NCI-H524 (cell line): ENCODE data around the gene LAMA3.
"Not testable (repeated sequence)": the region's sequence is repeated elsewhere in the genome, so short reads cannot be mapped to it uniquely, and the experiment has no call there.

Experiments
- DNase-seq, 2 experiments: peaks; one replicate each; lab custom pipeline; 2025; lab: John Stamatoyannopoulos, UW

Gene LAMA3

GRCh38 chr18:23706971-23707640, 17.9 kb downstream of the LAMA3 start:
- DNase-seq = no peak

GRCh38 chr18:23710068-23710527, 20.8 kb downstream of the LAMA3 start:
- no peak for DNase-seq

GRCh38 chr18:23710946-23711345, 21.7 kb downstream of the LAMA3 start:
- DNase-seq = no peak

GRCh38 chr18:23711426-23711825, 22.2 kb downstream of the LAMA3 start:
- no peak for DNase-seq

- no peak for DNase-seq
Measured at GRCh38 chr18:23712445-23712844, 23.2 kb downstream of the LAMA3 start.

- DNase-seq = no peak
Measured at GRCh38 chr18:23714576-23714975, 25.3 kb downstream of the LAMA3 start.

- not testable (repeated sequence) for DNase-seq
Measured at GRCh38 chr18:23716079-23716478, 26.8 kb downstream of the LAMA3 start.

- no peak for DNase-seq
Measured at GRCh38 chr18:23716516-23716915, 27.3 kb downstream of the LAMA3 start.

GRCh38 chr18:23716966-23717365, 27.7 kb downstream of the LAMA3 start:
- no peak for DNase-seq

GRCh38 chr18:23718243-23718720, 29.0 kb downstream of the LAMA3 start:
- DNase-seq = no peak

- no peak for DNase-seq
Measured at GRCh38 chr18:23718731-23719130, 29.5 kb downstream of the LAMA3 start.

GRCh38 chr18:23719634-23720201, 30.5 kb downstream of the LAMA3 start:
- no peak for DNase-seq

GRCh38 chr18:23721696-23722480, 32.6 kb downstream of the LAMA3 start:
- no peak for DNase-seq

- no peak for DNase-seq
Measured at GRCh38 chr18:23722646-23723045, 33.4 kb downstream of the LAMA3 start.

GRCh38 chr18:23723121-23723520, 33.9 kb downstream of the LAMA3 start:
- DNase-seq = no peak

GRCh38 chr18:23724681-23725080, 35.4 kb downstream of the LAMA3 start:
- no peak for DNase-seq

- DNase-seq = no peak
Measured at GRCh38 chr18:23725351-23725750, 36.1 kb downstream of the LAMA3 start.

GRCh38 chr18:23725827-23726661, 36.8 kb downstream of the LAMA3 start:
- DNase-seq = no peak

- DNase-seq = no peak
Measured at GRCh38 chr18:23727707-23728493, 38.6 kb downstream of the LAMA3 start.

GRCh38 chr18:23730857-23731256, 41.6 kb downstream of the LAMA3 start:
- DNase-seq = no peak

- no peak for DNase-seq
Measured at GRCh38 chr18:23731861-23732260, 42.6 kb downstream of the LAMA3 start.
